ENCODE measurements around the gene ENO3.

The ENO3 gene

DNA sequence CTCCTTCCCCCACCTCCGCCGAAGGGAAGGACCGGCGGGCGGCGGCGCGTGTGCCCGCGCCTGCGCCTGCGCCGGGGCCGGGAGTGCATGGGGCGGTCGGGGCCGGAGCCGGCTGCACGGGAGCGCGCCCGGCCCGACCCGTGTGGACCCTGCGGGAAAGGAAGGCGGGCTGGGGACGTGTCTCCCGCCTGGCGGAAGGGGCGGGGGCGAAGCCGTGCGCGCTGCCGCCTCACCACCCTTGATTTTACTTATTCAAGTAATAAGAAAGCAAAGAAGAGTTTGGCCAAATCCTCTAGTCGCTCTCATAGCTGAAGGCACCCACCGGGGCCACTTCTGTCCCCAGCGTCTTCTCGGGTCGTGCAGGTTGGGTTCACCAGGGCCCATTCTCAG is 2.0 kb upstream of the ENO3 start:
- peak; percentile 93 for DNase-seq (ENCODE audit: insufficient read length, low spot score)
- FAIRE-seq: peak; percentile 88

DNA sequence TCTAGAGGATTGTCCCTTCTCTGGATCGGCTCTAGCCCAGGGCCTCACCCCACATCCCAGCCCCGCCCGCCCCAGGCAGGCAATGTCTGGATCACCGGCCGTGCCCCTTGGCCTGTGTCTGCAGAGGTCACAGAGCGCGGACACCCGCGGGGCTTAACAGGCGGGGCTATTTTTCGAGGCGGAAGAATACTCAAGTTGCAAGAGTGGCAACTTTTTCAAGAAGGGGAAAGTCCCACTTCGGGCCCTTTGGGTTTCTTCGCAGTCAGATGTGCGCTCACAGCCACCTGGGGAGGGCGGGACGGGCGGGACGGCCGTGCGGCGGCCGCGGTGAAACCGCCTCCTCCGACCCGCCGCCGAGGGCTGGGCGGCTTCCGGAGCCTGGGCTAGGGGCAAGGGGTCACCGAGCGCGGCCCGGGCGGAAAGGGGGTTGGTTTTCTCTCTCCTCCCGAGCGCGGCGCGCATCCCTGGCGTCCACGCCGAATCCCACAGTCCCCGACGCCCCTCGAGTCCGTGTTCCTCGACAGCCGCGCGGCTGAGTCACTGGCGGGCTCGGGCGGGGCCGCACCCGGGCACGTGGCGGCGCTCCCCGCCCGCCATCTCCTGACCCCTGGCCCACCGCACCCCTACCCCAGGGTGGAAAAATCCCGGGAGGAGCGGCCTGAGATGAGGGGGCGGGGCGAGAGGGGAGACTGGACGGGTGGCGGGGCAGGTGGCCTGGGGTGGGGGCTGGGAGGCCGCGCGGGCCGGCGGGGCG is 1.4 kb upstream of the ENO3 start:
- FAIRE-seq (peak; percentile 87), DNase-seq (ENCODE audit: insufficient read length, low spot score) (no peak)

GRCh38 chr17:4950075-4950745 is 709 bp upstream of the ENO3 start:
- DNase-seq (ENCODE audit: insufficient read length, low spot score): peak; percentile 65
- FAIRE-seq: no peak

DNA sequence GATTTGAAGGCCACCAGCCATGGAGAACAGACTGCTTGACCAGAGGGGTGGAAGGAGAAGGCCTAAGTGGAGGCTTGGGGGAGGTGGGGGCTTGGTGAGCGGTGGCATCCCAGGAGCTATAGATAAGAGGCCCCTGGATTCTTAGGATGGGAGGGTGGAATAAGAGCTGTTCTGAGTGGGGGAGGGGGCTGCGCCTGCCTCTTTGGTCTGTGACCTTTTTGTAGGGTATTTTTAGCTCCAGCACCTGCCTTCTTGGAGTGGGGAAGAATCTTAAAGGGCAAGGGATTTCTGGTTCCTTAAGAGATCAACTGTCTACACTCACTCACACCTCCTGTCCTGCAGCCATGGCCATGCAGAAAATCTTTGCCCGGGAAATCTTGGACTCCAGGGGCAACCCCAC is 567 bp downstream of the ENO3 start:
- FAIRE-seq (no peak), DNase-seq (ENCODE audit: insufficient read length, low spot score) (no peak)

GRCh38 chr17:4953451-4953961 is 2.6 kb downstream of the ENO3 start:
- DNase-seq (ENCODE audit: insufficient read length, low spot score): no peak

DNA sequence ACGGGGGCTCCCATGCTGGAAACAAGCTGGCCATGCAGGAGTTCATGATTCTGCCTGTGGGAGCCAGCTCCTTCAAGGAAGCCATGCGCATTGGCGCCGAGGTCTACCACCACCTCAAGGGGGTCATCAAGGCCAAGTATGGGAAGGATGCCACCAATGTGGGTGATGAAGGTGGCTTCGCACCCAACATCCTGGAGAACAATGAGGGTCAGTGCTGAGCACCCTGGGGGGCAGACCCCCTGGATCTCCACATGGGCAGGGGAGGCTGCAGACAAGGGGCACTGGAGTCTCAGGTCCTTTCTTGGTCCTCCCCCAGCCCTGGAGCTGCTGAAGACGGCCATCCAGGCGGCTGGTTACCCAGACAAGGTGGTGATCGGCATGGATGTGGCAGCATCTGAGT is 4.2 kb downstream of the ENO3 start:
- DNase-seq (ENCODE audit: insufficient read length, low spot score): no peak
- no peak for FAIRE-seq

More at GRCh38 chr17:4953451-4953961, 2.6 kb downstream of the ENO3 start:
- FAIRE-seq: peak; percentile 79

- FAIRE-seq: no peak
- no peak for DNase-seq (ENCODE audit: insufficient read length, low spot score)
These were observed 5.7 kb downstream of the ENO3 start for GRCh38 chr17:4956493-4957061.

- FAIRE-seq: no peak
- no peak for DNase-seq (ENCODE audit: insufficient read length, low spot score)
These were observed 7.2 kb downstream of the ENO3 start for GRCh38 chr17:4958102-4958501.

- FAIRE-seq (no peak), DNase-seq (ENCODE audit: insufficient read length, low spot score) (no peak)
These were observed 8.5 kb downstream of the ENO3 start for GRCh38 chr17:4959261-4959965.

DNA sequence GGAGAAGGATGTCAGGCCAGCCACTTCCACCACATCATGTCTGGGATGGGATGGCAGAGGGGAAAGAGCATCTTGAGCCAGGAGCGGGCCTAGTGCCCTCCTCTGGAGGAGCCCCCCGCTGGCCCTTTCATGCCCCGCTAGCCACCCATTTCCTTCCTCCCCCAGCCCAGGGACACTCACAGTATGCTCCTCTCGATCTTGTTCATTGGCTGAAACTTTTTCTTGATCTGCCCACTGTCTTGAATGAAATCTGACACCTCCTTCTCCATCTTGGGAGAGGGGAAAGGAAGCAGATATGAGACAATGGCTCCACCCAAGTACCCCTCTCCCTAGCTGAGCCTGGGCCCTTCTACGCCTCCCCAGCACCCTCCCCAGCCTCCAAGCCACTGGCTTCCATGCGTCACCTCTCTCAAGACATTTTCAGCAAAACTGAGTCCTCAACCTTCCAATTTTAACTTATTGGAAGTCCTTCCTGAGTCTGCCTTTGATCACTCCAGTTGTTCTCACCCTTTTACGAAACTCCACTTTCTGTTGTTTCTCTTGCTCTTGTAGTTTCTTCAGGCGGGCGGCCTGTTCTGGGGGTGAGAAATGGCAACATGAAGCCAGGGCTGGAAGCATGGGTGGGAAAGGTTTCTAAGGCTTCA is 9.5 kb downstream of the ENO3 start:
- FAIRE-seq: no peak
- DNase-seq (ENCODE audit: insufficient read length, low spot score): no peak

DNA sequence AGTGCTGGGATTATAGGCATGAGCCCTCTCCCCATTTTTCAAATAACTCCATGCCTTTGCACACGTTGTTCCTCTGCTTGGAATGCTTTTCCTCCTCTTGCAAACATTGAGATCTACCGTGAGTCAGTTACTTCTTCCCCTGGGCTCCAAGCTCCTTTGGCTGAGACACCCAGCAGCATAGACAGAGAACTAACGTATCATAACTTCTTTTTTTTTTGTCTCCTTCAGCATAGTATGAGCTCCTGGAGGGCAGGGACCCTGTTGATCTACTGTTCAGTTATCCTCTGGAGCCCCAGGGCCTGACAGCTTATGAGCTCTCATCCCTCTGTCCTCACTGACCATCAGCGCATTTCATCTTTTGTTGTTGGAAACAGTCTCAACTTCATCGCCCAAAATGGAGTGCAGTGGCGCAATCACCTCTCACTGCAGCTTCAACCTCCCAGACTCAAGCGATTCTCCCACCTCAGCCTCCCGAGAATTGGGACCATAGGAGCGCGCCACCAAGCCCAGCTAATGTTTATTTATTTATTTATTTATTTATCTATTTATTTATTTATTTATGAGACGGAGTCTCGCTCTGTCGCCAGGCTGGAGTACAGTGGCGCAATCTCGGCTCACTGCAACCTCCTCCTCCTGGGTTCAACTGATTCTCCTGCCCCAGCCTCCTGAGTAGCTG is 14.5 kb downstream of the ENO3 start:
- no peak for DNase-seq (ENCODE audit: insufficient read length, low spot score)
- no peak for FAIRE-seq

- FAIRE-seq (peak; percentile 98), DNase-seq (ENCODE audit: insufficient read length, low spot score) (peak; percentile 99)
These were observed 16.1 kb downstream of the ENO3 start for GRCh38 chr17:4966844-4967538.

DNA sequence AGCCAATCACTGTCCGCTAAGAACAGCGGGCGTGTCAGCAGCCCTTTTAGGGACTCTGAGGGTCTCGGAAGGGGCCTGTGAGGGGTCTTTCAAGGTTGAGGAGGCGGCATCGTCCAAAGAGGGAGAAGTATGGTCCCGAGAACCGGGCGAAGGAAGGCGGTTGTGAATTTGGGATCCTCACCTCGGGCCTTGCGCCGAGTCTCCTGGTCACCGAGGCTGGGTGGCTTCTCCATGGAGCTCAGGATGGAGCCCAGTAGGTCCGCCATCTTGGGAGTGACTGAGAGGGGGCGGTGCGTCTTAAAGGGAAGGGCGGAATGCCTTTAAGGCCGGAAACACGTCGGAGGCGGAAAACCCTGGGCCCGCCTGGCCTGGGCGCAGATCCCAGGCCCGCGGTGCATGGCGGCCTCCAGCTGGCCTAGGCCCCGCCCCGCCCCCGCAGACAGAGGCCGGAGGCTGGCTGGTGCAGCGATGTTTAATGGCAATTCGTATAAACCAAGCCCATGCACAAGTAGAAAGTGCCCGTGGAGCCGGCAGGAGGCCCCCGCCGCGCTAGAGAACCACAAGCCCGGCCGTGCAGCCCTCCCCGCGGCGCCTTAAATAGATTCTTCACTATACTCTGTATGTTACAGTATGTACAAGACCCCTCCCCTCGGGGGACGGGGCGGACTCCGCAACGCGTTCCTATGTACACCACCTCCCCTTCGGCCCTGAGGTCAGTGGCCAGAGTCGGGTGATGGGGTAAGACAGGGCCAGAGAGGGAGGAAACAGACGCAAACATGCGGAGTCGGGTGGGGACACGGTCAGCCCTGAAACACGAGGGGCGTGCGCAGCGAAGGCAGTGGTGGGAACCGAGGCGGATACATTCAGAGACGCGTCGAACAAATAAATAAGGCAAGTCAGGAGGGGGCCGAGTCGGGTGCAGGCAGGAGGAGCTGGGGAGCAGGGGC is 16.9 kb downstream of the ENO3 start, which contains the start of gene SPAG7:
Gene SPAG7, minus strand, starts transcription at position 279 of the 947 bp plus-strand sequence. Its CDS starts 13 bp downstream, at position 266.
- DNase-seq (ENCODE audit: insufficient read length, low spot score): peak; percentile 93
- FAIRE-seq: peak; percentile 36

DNA sequence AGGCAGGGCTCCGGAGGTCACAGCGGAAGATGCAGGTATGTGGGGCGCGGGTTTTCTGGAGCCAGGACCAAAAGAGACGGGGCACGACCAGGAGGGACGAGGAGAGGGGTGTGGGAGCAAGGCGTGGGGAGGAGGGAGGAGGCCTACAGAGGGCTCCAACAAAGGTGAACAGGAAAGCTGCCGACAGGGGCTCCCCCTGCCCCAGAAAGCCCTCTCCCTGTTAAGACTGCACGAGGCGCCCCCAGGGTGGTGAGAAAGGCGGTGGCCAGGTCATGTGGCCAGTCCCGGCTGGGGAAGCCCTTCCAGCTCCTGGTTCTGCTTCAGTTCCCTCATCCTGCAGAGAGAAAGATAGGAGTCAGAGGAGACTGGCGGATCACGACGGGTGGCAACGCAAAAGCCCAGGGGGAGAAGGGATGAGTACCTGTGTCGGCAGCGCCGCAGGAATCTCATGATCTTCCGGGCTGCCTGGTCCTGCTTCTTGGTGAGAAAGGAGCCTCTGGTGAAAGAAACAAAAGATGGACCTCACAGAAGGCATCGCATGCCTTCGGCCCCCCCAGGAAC is 17.6 kb downstream of the ENO3 start:
- FAIRE-seq (no peak), DNase-seq (ENCODE audit: insufficient read length, low spot score) (no peak)

- DNase-seq (ENCODE audit: insufficient read length, low spot score) (no peak), FAIRE-seq (no peak)
These were observed 18.2 kb downstream of the ENO3 start for GRCh38 chr17:4969047-4969550.

DNA sequence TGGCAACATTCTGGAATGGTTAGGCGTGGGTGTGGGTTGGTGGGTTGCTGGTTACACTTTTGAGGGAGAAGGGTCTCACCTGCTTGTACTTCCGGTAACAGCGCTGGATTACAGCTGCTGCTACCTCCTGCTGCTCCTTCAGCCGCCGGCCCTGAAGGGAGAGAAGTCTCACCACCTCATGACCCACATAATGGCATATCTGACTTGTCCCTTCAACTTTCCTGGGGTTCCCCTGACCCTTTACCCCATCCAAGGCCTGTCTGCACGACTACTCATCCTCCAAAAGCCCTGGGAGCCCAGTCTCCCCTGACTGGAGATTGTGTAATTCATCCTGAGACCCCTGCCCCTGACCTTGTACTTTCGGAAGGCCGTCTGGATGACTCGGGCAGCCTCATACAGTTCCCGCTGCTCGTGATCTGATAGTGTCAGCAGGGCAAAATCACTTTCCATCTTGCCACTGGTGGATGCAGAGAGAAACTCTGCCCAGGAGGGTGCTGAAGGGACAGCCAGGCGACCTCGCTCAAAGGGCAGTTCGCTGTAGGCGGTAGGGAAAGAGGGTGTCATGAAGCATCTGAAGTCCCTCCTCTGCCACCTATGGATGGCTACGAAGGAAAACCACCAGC is 18.7 kb downstream of the ENO3 start:
- FAIRE-seq (no peak), DNase-seq (ENCODE audit: insufficient read length, low spot score) (no peak)

GRCh38 chr17:4970273-4970672 is 19.4 kb downstream of the ENO3 start:
- DNase-seq (ENCODE audit: insufficient read length, low spot score) (no peak), FAIRE-seq (no peak)
